HCT116 (cell line): ENCODE measurements around the gene SHISA6. TPM values are rescaled to one million over a fixed set of nuclear protein-coding genes. Genes with fewer than 3 reads are reported as not detected.

Source experiments
- ATAC-seq: fragments of 200-7000 bp; cut with Tn5 transposase; 2 replicates; pipeline ENCODE4 v1.9.1; 2020; ENCODE audit warnings: mild to moderate bottlenecking, moderate library complexity
- BruUV-seq: library from RNA; stranded (reverse); fragments of 400-500 nt; replicated peaks from 2 replicates; lab custom pipeline; 2021; lab: Mats Ljungman, UMichigan
- CTCF ChIA-PET: fragments of 300-600 bp; sonication (Branson Sonifier 250); formaldehyde crosslinking; loops from one replicate; lab custom pipeline; 2021; ENCODE audit warnings: antibody characterized with exemption; lab: Charles Lee
- POLR2A ChIA-PET: fragments of 300-600, 350-600 bp; sonication (Branson Sonifier 250); formaldehyde crosslinking; loops from one replicate; lab custom pipeline; 2021; ENCODE audit warnings: antibody characterized with exemption; lab: Charles Lee
- RAD21 ChIA-PET, 2 experiments: fragments of 300-600 bp; sonication (Branson Sonifier 250); formaldehyde crosslinking; loops; one replicate each; lab custom pipeline; 2023; ENCODE audit warnings: low total read pairs in 2 of 2; ENCODE audit not compliant: uncharacterized antibody in 2 of 2, unreplicated experiment in 2 of 2, low non-redundant PET in 1 of 2; lab: Charles Lee
- DNase-seq: peaks from one replicate; pipeline ENCODE4 v3.0.0-alpha.2; 2010; ENCODE audit warnings: low read depth, low spot score
- H2AFZ ChIP-seq: fragments of 200-600 bp; shearing (Covaris generic), sonication (generic); 2 replicates; pipeline ENCODE4 v1.6.1; 2017; ENCODE audit warnings: low read depth, mixed run types, mixed read lengths, antibody characterized with exemption, low read length; ENCODE audit not compliant: poor library complexity, severe bottlenecking
- H3K27ac ChIP-seq: 2 replicates; pipeline ENCODE4 v1.5.1; 2012; ENCODE audit warnings: low read depth, low read length
- H3K27me3 ChIP-seq: fragments of 200-600 bp; sonication (generic); 2 replicates; pipeline ENCODE4 v1.6.1; 2016; ENCODE audit warnings: mixed run types, low read length, mixed read lengths; ENCODE audit not compliant: insufficient read depth
- H3K36me3 ChIP-seq, 2 experiments: fragments of 200-500 bp in 1 of 2; fragments of 200-600 bp in 1 of 2; sonication (Bioruptor generic) in 1 of 2; sonication (generic) in 1 of 2; 2 replicates each; pipeline versions ENCODE4 v1.5.1 to v1.6.1; 2014 to 2016; ENCODE audit warnings: low read length in 2 of 2, inconsistent platforms in 1 of 2, mixed read lengths in 1 of 2, mixed run types in 1 of 2; ENCODE audit not compliant: insufficient read depth in 2 of 2, control insufficient read depth in 1 of 2
- H3K4me1 ChIP-seq, 2 experiments: fragments of 200-600 bp in 1 of 2; sonication (generic) in 1 of 2; 2 replicates each; pipeline versions ENCODE4 v1.5.1 to v1.6.1; 2012 to 2017; ENCODE audit warnings: low read length in 2 of 2, inconsistent platforms in 1 of 2, mild to moderate bottlenecking in 1 of 2, mixed read lengths in 1 of 2, mixed run types in 1 of 2, moderate library complexity in 1 of 2; ENCODE audit not compliant: insufficient read depth in 2 of 2, control insufficient read depth in 1 of 2
- H3K4me2 ChIP-seq: fragments of 200-600 bp; sonication (generic); 2 replicates; pipeline ENCODE4 v1.6.1; 2017; ENCODE audit warnings: mixed run types, low read length, mixed read lengths
- H3K4me3 ChIP-seq, 2 experiments: fragments of 200-600 bp in 1 of 2; sonication (generic) in 1 of 2; replicated peaks in 1 of 2; 2 replicates each; pipeline ENCODE4 v1.5.1; 2011 to 2016; ENCODE audit warnings: low read length in 2 of 2, control low read depth in 1 of 2, low read depth in 1 of 2, mild to moderate bottlenecking in 1 of 2, mixed read lengths in 1 of 2, mixed run types in 1 of 2
- H3K79me2 ChIP-seq: fragments of 200-600 bp; sonication (generic); 2 replicates; pipeline ENCODE4 v1.6.1; 2017; ENCODE audit warnings: mild to moderate bottlenecking, mixed run types, low read length, moderate library complexity, mixed read lengths; ENCODE audit not compliant: insufficient read depth
- H3K9ac ChIP-seq: fragments of 200-600 bp; sonication (generic); 2 replicates; pipeline ENCODE4 v1.6.1; 2016; ENCODE audit warnings: low read length, mixed read lengths
- H3K9me2 ChIP-seq: fragments of 200-600 bp; sonication (generic), shearing (Covaris generic); 2 replicates; pipeline ENCODE4 v1.6.1; 2017; ENCODE audit warnings: mixed run types, mild to moderate bottlenecking, moderate library complexity; ENCODE audit not compliant: insufficient read depth
- H3K9me3 ChIP-seq, 2 experiments: fragments of 200-500 bp in 1 of 2; fragments of 200-600 bp in 1 of 2; sonication (Bioruptor generic) in 1 of 2; sonication (generic) in 1 of 2; 2 replicates each; pipeline ENCODE4 v1.6.1; 2014 to 2017; ENCODE audit warnings: low read length in 2 of 2, mixed read lengths in 2 of 2, inconsistent platforms in 1 of 2, low read depth in 1 of 2, mild to moderate bottlenecking in 1 of 2, mixed run types in 1 of 2, moderate library complexity in 1 of 2; ENCODE audit not compliant: control insufficient read depth in 1 of 2, insufficient read depth in 1 of 2
- H4K20me1 ChIP-seq: fragments of 200-600 bp; sonication (generic), shearing (Covaris generic); 2 replicates; pipeline ENCODE4 v1.6.1; 2017; ENCODE audit warnings: mixed run types, mild to moderate bottlenecking, moderate library complexity; ENCODE audit not compliant: insufficient read depth
- CBX3 ChIP-seq: IDR thresholded peaks from 2 replicates; pipeline ENCODE4 v1.6.1; 2012; ENCODE audit warnings: low read depth
- CEBPB ChIP-seq: IDR thresholded peaks from 2 replicates; pipeline ENCODE4 v1.6.1; 2012; ENCODE audit warnings: low read depth
- CTCF ChIP-seq, 3 experiments: fragments of 200-600 bp in 1 of 3; sonication (generic) in 1 of 3; IDR thresholded peaks in 2 of 3; conservative IDR thresholded peaks in 1 of 3; 2 replicates each; pipeline ENCODE4 v1.5.1; 2012 to 2017; ENCODE audit warnings: low read depth in 2 of 3, low read length in 2 of 3, antibody characterized with exemption in 1 of 3, borderline replicate concordance in 1 of 3, control low read depth in 1 of 3, mild to moderate bottlenecking in 1 of 3, mixed read lengths in 1 of 3, mixed run types in 1 of 3, moderate library complexity in 1 of 3; ENCODE audit not compliant: insufficient read depth in 1 of 3
- EGR1 ChIP-seq: IDR thresholded peaks from 2 replicates; pipeline ENCODE4 v1.6.1; 2012; ENCODE audit warnings: low read depth
- ELF1 ChIP-seq: IDR thresholded peaks from 2 replicates; pipeline ENCODE4 v1.6.1; 2012; ENCODE audit warnings: low read depth, borderline replicate concordance
- EZH2 ChIP-seq: fragments of 200-600 bp; sonication (generic); IDR thresholded peaks from 2 replicates; pipeline ENCODE4 v1.6.1; 2017; ENCODE audit warnings: antibody characterized with exemption, mixed run types
- FOSL1 ChIP-seq: IDR thresholded peaks from 2 replicates; pipeline ENCODE4 v1.6.1; 2012; ENCODE audit warnings: low read depth
- JUND ChIP-seq: IDR thresholded peaks from 2 replicates; pipeline ENCODE4 v1.6.1; 2012
- RAD21 ChIP-seq: IDR thresholded peaks from 2 replicates; pipeline ENCODE4 v1.6.1; 2012; ENCODE audit warnings: low read depth, mild to moderate bottlenecking
- SIN3A ChIP-seq: IDR thresholded peaks from 2 replicates; pipeline ENCODE4 v1.6.1; 2012; ENCODE audit warnings: low read depth
- SP1 ChIP-seq: IDR thresholded peaks from 2 replicates; pipeline ENCODE4 v1.6.1; 2012; ENCODE audit warnings: low read depth
- SRF ChIP-seq: IDR thresholded peaks from 2 replicates; pipeline ENCODE4 v1.6.1; 2012; ENCODE audit warnings: low read depth
- YY1 ChIP-seq: IDR thresholded peaks from 2 replicates; pipeline ENCODE4 v1.6.1; 2011; ENCODE audit warnings: low read length, low read depth, moderate library complexity, mild to moderate bottlenecking; ENCODE audit not compliant: insufficient replicate concordance; ENCODE audit errors: extremely low read depth
- ZBTB33 ChIP-seq: IDR thresholded peaks from 2 replicates; pipeline ENCODE4 v1.6.1; 2011; ENCODE audit warnings: mild to moderate bottlenecking, low read length, moderate library complexity; ENCODE audit not compliant: insufficient replicate concordance; ENCODE audit errors: extremely low read depth
- ZNF274 ChIP-seq: fragments of 200-500 bp; sonication (Bioruptor generic); IDR thresholded peaks from 2 replicates; pipeline ENCODE4 v1.6.1; 2014; ENCODE audit warnings: mild to moderate bottlenecking, low read depth, low read length, inconsistent platforms
- intact Hi-C: fragments of 100-400 bp; cut with micrococcal nuclease; formaldehyde crosslinking; loops from 2 replicates; pipeline ENCODE4 v1.10.0; 2022
- total RNA-seq: library from RNA; stranded (reverse); gene quantifications from one replicate; pipeline ENCODE4 v1.2.1, GENCODE V29; 2021; ENCODE audit not compliant: unreplicated experiment
- TF ChIP-seq, protein P1 (sequence below): IDR thresholded peaks from 2 replicates; pipeline ENCODE4 v1.6.1; 2012; ENCODE audit warnings: low read depth
- TF ChIP-seq, protein P2 (sequence below): IDR thresholded peaks from 2 replicates; pipeline ENCODE4 v1.6.1; 2012
- TF ChIP-seq, protein P3 (sequence below): IDR thresholded peaks from 2 replicates; pipeline ENCODE4 v1.6.1; 2012

Gene SHISA6
- total RNA-seq, 1 experiment from 2014 or later, result not detected

- intact Hi-C loops, result no loop called here
- no peaks in the 10 kb centered on the region for H3K27me3 ChIP-seq
- no peaks in the 10 kb centered on the region for H3K79me2 ChIP-seq
- no peak for ATAC-seq
- no peak for DNase-seq
- H4K20me1 ChIP-seq, result no peaks in the 10 kb centered on the region
- H3K9me2 ChIP-seq, result no peaks in the 10 kb centered on the region
- ChIA-PET CTCF (no interaction called here), RAD21 (no interaction called here), POLR2A (no interaction called here)
- no peak overlapping the region for H2AFZ ChIP-seq
- no peaks in the 10 kb centered on the region for H3K36me3 ChIP-seq
- no peak overlapping the region for H3K9ac ChIP-seq
- TF ChIP-seq SIN3A (no peak), JUND (no peak), CTCF (IDR thresholded peaks at IDR 0.05 in 2 of 3, conservative IDR thresholded peaks at IDR 0.05 in 1 of 3; ENCODE audit: borderline replicate concordance in 1 of 3, insufficient read depth in 1 of 3, low read depth in 2 of 3, low read length in 2 of 3) (no peak), EGR1 (no peak), SRF (no peak), ZNF274 (no peak), ZBTB33 (no peak), CBX3 (no peak), YY1 (no peak), SP1 (no peak), FOSL1 (no peak), EZH2 (no peak), CEBPB (no peak), RAD21 (no peak), ELF1 (no peak)
- TF ChIP-seq, protein P1, sequence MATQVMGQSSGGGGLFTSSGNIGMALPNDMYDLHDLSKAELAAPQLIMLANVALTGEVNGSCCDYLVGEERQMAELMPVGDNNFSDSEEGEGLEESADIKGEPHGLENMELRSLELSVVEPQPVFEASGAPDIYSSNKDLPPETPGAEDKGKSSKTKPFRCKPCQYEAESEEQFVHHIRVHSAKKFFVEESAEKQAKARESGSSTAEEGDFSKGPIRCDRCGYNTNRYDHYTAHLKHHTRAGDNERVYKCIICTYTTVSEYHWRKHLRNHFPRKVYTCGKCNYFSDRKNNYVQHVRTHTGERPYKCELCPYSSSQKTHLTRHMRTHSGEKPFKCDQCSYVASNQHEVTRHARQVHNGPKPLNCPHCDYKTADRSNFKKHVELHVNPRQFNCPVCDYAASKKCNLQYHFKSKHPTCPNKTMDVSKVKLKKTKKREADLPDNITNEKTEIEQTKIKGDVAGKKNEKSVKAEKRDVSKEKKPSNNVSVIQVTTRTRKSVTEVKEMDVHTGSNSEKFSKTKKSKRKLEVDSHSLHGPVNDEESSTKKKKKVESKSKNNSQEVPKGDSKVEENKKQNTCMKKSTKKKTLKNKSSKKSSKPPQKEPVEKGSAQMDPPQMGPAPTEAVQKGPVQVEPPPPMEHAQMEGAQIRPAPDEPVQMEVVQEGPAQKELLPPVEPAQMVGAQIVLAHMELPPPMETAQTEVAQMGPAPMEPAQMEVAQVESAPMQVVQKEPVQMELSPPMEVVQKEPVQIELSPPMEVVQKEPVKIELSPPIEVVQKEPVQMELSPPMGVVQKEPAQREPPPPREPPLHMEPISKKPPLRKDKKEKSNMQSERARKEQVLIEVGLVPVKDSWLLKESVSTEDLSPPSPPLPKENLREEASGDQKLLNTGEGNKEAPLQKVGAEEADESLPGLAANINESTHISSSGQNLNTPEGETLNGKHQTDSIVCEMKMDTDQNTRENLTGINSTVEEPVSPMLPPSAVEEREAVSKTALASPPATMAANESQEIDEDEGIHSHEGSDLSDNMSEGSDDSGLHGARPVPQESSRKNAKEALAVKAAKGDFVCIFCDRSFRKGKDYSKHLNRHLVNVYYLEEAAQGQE, result no peak
- TF ChIP-seq, protein P2, sequence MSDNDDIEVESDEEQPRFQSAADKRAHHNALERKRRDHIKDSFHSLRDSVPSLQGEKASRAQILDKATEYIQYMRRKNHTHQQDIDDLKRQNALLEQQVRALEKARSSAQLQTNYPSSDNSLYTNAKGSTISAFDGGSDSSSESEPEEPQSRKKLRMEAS, result no peak
- TF ChIP-seq, protein P3, sequence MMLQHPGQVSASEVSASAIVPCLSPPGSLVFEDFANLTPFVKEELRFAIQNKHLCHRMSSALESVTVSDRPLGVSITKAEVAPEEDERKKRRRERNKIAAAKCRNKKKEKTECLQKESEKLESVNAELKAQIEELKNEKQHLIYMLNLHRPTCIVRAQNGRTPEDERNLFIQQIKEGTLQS, result no peak
- H3K9me3 ChIP-seq, result peaks cover 0 to 27% of the 10 kb centered on the region in 2 experiments; a peak in 2 of 4 replicates
- H3K4me3 ChIP-seq, result no peak overlapping the region
- BruUV-seq, result no TSS peak
- no peak overlapping the region for H3K4me2 ChIP-seq
- no peak overlapping the region for H3K27ac ChIP-seq
- no peaks in the 10 kb centered on the region for H3K4me1 ChIP-seq
Measured at GRCh38 chr17:11282586-11282985, 41.6 kb downstream of the SHISA6 start.
